Skeletal muscle tissue (tissue), 4 donors: ENCODE measurements around the gene OTOG. TPM values are rescaled to one million over a fixed set of nuclear protein-coding genes. Genes with fewer than 3 reads are reported as not detected.

ENCODE experiments used
- H3K27ac ChIP-seq: one replicate; pipeline ENCODE4 v1.7.0; 2013; ENCODE audit warnings: mild to moderate bottlenecking, low read depth, low read length, inconsistent platforms
- H3K27me3 ChIP-seq, 3 donors: one replicate each; pipeline ENCODE4 v1.7.0; 2013; ENCODE audit warnings: low read length in 3 of 3; ENCODE audit not compliant: control insufficient read depth in 3 of 3, insufficient read depth in 3 of 3
- H3K36me3 ChIP-seq, 3 donors: one replicate each; pipeline ENCODE4 v1.7.0; 2013; ENCODE audit warnings: low read length in 3 of 3; ENCODE audit not compliant: control insufficient read depth in 3 of 3, insufficient read depth in 3 of 3
- H3K4me1 ChIP-seq, 3 donors: one replicate each; pipeline ENCODE4 v1.7.0; 2013; ENCODE audit warnings: low read length in 3 of 3, mild to moderate bottlenecking in 3 of 3; ENCODE audit not compliant: control insufficient read depth in 3 of 3, insufficient read depth in 3 of 3
- H3K4me3 ChIP-seq, 3 donors: one replicate each; pipeline ENCODE4 v1.7.0; 2013; ENCODE audit warnings: low read length in 3 of 3
- H3K9ac ChIP-seq, 3 donors: one replicate each; pipeline ENCODE4 v1.7.0; 2013; ENCODE audit warnings: low read length in 3 of 3, mild to moderate bottlenecking in 3 of 3, moderate library complexity in 2 of 3, low read depth in 1 of 3
- H3K9me3 ChIP-seq, 3 donors: one replicate each; pipeline ENCODE4 v1.7.0; 2013; ENCODE audit warnings: low read length in 3 of 3; ENCODE audit not compliant: control insufficient read depth in 3 of 3
- total RNA-seq: library from RNA; depleted of rRNA; stranded (reverse); fragments of >200 nt; gene quantifications from one replicate; pipeline ENCODE4 v1.2.3, GENCODE V29; 2014
- donor health status: Osteomylitis.

Gene OTOG
- total RNA-seq, 1 donor from 2014 or later = under 0.01 TPM

- no peak overlapping the region for H3K27ac ChIP-seq
- no peaks in the 10 kb centered on the region for H3K4me1 ChIP-seq
- no peak overlapping the region for H3K9ac ChIP-seq
- no peaks in the 10 kb centered on the region for H3K9me3 ChIP-seq
- H3K36me3 ChIP-seq = no peaks in the 10 kb centered on the region
- peaks cover 0 to 13% (median 0%) of the 10 kb centered on the region in 3 donors for H3K27me3 ChIP-seq
- no peak overlapping the region for H3K4me3 ChIP-seq
These were observed 11.1 kb downstream of the OTOG start for GRCh38 chr11:17558025-17558780.

DNA sequence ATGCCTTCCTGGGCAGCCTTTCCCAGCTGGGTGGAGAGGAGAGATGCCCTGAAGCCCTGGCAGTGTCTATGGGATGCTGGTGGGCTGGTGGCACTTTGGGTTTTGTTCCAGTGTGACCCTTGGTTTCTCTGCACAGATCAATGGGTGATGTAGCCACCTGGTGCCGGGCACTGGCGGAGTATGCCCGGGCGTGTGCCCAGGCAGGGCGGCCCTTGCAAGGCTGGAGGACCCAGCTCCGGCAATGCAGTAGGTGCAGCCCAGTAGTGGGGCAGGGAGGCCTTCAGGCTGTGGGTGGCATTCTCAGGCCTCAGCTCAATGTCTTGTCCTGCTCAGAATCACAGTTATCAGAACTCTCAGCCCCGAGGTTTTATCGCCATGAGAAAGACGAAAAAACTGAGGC is 11.9 kb downstream of the OTOG start:
- Histone ChIP-seq H3K4me1 (no peaks in the 10 kb centered on the region), H3K36me3 (no peaks in the 10 kb centered on the region), H3K27ac (no peak overlapping the region), H3K4me3 (no peak overlapping the region), H3K27me3 (peaks cover 0 to 13% (median 0%) of the 10 kb centered on the region in 3 donors), H3K9ac (no peak overlapping the region), H3K9me3 (no peaks in the 10 kb centered on the region)

- H3K9me3 ChIP-seq = no peaks in the 10 kb centered on the region
- no peak overlapping the region for H3K9ac ChIP-seq
- no peaks in the 10 kb centered on the region for H3K36me3 ChIP-seq
- H3K4me3 ChIP-seq = no peak overlapping the region
- H3K27ac ChIP-seq = no peak overlapping the region
- H3K4me1 ChIP-seq = no peaks in the 10 kb centered on the region
- H3K27me3 ChIP-seq = peaks cover 0 to 11% (median 0%) of the 10 kb centered on the region in 3 donors
These were observed 12.5 kb downstream of the OTOG start for GRCh38 chr11:17559341-17560087.

GRCh38 chr11:17560281-17561110 is 13.4 kb downstream of the OTOG start:
- H3K27me3 ChIP-seq = peaks cover 0 to 11% (median 0%) of the 10 kb centered on the region in 3 donors
- H3K27ac ChIP-seq = no peak overlapping the region
- H3K36me3 ChIP-seq = no peaks in the 10 kb centered on the region
- no peaks in the 10 kb centered on the region for H3K4me1 ChIP-seq
- H3K9me3 ChIP-seq = no peaks in the 10 kb centered on the region
- H3K4me3 ChIP-seq = no peak overlapping the region
- no peak overlapping the region for H3K9ac ChIP-seq

- Histone ChIP-seq H3K27ac (no peak overlapping the region), H3K4me3 (no peak overlapping the region), H3K4me1 (no peaks in the 10 kb centered on the region), H3K9ac (no peak overlapping the region), H3K36me3 (no peaks in the 10 kb centered on the region), H3K9me3 (no peaks in the 10 kb centered on the region), H3K27me3 (peaks cover 0 to 11% (median 0%) of the 10 kb centered on the region in 3 donors)
These were observed 14.0 kb downstream of the OTOG start for GRCh38 chr11:17561111-17561415.

GRCh38 chr11:17561526-17561925 is 14.5 kb downstream of the OTOG start:
- Histone ChIP-seq H3K9me3 (no peaks in the 10 kb centered on the region), H3K27me3 (peaks cover 0 to 11% (median 0%) of the 10 kb centered on the region in 3 donors), H3K4me1 (no peaks in the 10 kb centered on the region), H3K27ac (no peak overlapping the region), H3K36me3 (no peaks in the 10 kb centered on the region), H3K4me3 (no peak overlapping the region), H3K9ac (no peak overlapping the region)

GRCh38 chr11:17563231-17563646 is 16.2 kb downstream of the OTOG start:
- H3K4me1 ChIP-seq = no peaks in the 10 kb centered on the region
- H3K4me3 ChIP-seq = no peak overlapping the region
- peaks cover 0 to 7% (median 0%) of the 10 kb centered on the region in 3 donors for H3K27me3 ChIP-seq
- H3K9me3 ChIP-seq = no peaks in the 10 kb centered on the region
- H3K27ac ChIP-seq = no peak overlapping the region
- no peak overlapping the region for H3K9ac ChIP-seq
- no peaks in the 10 kb centered on the region for H3K36me3 ChIP-seq

- Histone ChIP-seq H3K9ac (no peak overlapping the region), H3K4me3 (no peak overlapping the region), H3K4me1 (no peaks in the 10 kb centered on the region), H3K36me3 (no peaks in the 10 kb centered on the region), H3K27me3 (no peaks in the 10 kb centered on the region), H3K27ac (no peak overlapping the region), H3K9me3 (no peaks in the 10 kb centered on the region)
These were observed 17.1 kb downstream of the OTOG start for GRCh38 chr11:17563961-17564686.

DNA sequence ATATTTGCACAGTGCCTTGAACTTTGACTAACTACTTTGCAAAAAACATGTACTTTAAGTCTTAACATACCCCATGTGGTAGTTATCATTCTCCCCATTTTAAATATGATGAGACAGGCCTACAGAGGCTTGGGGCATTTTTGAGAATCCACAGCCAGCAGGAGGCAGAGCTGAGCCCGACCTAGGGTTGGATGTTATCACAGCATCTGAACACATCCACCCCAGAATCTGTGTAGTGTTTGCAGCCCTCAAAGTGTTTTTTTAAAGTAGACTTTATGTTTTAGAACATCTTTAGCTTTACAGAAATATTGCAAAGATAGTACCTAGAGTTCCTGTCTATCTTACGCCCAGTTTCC is 17.6 kb downstream of the OTOG start:
- Histone ChIP-seq H3K27me3 (no peaks in the 10 kb centered on the region), H3K9ac (no peak overlapping the region), H3K9me3 (no peaks in the 10 kb centered on the region), H3K4me1 (no peaks in the 10 kb centered on the region), H3K4me3 (no peak overlapping the region), H3K36me3 (no peaks in the 10 kb centered on the region), H3K27ac (no peak overlapping the region)
